GM18508 (cell line): Measurements from ENCODE around the gene SEMA3B.

Experiments used
- ATAC-seq: cut with Tn5 transposase; IDR thresholded peaks from one replicate; pipeline ENCODE4 v1.9.1; 2021; ENCODE audit warnings: moderate number of reproducible peaks; ENCODE audit not compliant: insufficient read depth, unreplicated experiment

Gene SEMA3B

GRCh38 chr3:50288387-50289007, 19.6 kb downstream of the SEMA3B start:
- ATAC-seq, result no peak

- no peak for ATAC-seq
These were observed 20.2 kb downstream of the SEMA3B start for GRCh38 chr3:50289130-50289529.

DNA sequence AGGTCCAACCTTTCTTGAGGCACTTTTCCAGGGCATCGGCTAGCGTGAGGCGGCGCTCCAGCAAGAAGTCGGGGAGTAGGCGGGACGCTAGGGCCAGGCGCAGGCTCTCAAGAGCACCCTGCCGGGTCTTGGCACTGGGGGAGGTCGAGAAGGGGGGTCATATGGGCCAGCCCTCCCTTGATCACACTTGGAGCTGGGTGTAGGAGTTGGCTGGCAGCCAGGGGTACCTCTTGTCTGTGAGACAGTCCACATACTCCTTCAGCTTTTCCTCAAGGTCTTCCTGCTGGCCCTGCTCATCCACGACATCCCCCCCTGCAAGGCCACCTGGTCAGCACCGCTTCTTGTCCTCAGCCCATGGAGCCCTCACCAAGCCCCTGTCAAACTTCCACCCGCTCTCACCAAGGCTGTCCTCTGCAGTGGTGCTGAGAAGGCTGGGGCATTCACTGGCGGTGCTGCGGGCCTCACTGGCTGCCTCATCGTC, 21.3 kb downstream of the SEMA3B start:
- no peak for ATAC-seq

- ATAC-seq, result peak; percentile 76
These were observed 23.5 kb downstream of the SEMA3B start, which contains the start of gene IFRD2 for GRCh38 chr3:50292159-50293078. TSS of gene IFRD2 (minus strand) at chr3:50292429. CDS start at chr3:50292274, 155 bp downstream.

DNA sequence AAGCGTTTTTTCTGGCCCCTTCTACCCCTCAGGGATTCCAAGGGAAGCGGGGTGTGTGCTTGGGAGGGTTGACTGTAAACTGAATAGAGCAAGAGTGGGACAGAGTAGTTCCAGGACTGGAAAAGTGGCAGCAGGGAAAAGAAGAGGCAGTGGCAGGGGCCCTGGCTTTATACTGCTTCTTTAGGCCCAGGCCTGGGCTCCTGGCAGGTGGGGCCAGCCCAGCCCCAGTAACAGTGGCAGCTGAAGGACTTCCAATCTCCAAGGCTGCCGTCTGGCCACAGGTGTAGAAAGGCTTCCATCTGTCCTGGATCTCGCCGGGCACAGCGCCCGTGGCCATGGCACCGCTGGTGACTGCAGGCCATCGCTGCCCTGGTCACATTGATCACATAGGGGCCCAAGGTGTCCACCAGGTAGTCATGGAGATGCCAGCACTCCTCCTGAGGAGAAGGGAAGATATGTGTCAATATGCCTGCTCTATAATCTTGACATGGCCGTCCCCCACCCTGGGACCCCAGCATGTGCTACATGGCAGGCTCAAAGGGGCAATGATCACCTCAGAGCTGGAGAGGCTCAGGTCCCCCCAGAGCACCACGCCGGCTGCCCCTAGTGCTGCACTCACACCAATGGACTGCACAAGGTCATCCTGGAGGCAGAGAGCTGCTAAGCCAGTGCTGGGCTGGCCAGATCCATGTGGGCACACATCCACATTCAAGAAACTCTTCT, 24.3 kb downstream of the SEMA3B start:
- ATAC-seq, result no peak

- no peak for ATAC-seq
These were observed 25.1 kb downstream of the SEMA3B start for GRCh38 chr3:50294089-50294488.

DNA sequence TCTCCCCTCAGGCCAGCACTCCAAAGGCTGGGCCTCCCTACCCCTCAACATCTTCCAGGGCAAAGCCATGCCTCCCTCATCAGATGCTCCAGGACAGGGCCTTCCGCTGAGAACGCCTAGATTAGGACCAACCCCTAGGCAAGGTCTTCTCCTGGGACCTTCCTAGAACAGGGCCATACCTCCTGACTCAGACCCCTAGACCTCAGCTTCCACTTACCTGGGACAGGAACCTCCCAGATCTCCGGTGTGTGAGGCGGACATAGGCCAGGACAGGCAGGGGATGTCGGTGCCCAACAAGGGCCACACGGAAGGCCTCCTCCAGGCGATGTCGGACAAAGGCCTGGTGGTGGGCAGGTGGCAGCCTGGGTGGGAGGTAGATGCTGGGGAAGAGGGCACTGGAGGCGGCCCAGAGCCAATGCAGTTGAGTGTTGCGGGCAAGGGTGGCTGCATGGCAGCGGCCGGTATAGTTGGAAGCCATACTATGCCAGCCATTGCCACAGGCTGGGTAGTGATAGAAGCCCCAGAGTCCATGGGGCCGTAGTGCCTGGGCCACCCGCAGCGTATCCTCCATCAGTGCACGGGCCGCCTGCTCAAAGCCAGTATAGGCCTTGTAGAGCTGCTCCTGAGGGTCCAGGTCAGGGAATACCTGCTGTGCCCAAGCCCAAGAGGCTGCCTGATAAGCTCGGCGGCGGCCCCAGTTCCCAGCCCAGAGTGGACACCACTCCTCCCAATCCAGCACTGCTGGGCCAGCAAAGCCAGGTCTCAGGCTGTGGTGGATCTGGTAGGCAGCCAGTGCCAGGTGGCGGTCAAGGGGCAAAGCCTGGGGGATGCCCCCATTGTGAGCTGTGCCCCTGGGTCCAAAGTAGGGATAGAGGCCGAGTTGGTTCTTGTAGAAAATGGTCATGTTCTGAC, 25.8 kb downstream of the SEMA3B start:
- no peak for ATAC-seq

GRCh38 chr3:50295553-50296431, 26.8 kb downstream of the SEMA3B start:
- no peak for ATAC-seq

DNA sequence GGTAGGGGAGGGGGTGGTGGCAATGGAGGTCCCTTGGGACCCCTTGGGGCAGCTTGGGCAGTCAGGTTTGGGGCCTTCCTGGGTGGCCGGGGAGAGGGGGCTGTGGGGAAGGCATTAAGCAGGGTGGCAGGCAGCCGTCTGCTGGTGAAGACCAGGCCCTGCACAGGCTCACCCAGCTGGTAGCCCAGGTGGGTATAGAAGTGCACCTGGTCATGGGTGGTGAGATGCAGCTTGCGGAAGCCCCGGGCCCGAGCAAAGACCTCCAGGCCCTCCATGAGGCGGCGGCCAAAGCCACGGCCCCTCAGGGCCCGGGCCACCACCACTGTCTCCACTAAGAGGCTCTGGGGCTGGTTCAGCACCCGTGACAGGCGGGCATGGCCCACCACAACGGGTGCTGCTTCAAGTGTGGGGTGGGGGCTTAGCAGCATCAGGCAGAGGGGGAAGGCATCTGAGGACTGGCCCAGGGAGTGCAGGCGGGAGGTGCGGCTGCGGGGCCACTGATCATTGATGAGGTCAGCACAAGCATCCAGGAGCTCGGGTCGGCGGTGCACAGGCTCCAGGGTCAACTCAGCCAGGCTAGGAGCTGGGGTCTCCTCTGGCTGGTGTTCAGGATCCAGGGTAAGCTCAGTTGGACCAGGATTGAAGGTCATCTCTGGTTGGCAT, 27.9 kb downstream of the SEMA3B start:
- ATAC-seq, result no peak

DNA sequence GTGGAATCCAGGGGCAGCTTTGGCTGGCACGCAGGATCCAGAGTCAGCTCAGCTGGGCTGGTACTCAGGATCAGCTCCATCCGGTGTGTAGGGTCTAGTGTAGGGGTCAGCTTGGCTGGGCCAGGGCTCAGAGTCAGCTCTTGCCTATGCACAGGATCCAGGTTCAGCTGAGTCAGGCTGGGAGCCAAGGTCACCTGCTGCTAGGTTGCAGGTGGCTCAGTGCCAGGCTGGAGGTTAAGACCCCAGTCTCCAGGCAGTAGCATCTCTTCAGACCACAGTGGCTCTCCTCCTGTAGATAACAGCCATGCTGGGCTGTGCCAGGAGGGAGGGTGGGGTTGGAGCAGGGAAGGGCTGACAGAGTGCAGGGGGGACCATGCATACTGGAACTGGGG, 28.4 kb downstream of the SEMA3B start:
- ATAC-seq, result no peak

GRCh38 chr3:50297896-50298725, 29.2 kb downstream of the SEMA3B start:
- ATAC-seq, result no peak

- ATAC-seq, result peak; percentile 42
These were observed 30.1 kb downstream of the SEMA3B start, which contains the start of the genes HYAL3 and NAA80 for GRCh38 chr3:50298836-50299637. TSS of gene HYAL3 (minus strand) at chr3:50299405. CDS start at chr3:50295602, 3,803 bp downstream. TSS of gene NAA80 (minus strand) at chr3:50299405. CDS start at chr3:50297463, 1,942 bp downstream.

- ATAC-seq, result no peak
These were observed 30.6 kb downstream of the SEMA3B start for GRCh38 chr3:50299638-50299928.

DNA sequence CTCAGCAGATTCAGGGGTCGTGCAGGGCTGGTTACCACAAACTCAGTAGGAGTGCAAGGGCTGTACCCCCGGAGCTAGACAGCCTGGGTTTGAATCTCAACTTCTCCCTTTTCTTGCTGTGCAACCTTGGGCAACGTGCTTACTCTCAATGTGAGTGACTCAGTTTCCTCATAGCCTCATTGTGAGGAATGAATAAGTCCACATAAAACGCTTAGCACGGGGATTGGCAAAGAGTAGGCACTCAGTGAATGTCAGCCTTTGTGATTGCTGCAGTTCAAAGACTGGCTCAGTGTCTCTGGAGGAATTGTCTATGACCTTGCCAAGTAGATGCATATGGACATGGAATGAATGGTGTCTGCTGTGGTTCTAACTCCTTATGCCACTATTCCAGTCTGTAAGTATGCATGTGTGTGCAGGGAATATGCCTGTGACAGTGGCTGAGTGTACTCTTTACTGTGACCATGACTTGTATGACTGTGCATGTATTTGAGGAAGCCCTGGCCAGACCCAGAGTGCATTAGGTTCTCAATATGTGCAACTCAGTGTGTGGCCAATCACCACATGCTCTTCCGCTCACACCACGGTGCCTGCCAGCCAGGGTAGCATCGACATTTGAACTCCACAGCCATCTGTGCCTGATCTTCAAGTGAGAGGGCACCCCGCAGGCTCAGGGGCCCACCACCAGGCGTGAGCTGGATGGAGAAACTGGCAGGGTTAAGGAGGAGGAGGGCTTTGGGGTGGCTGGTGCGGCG, 31.2 kb downstream of the SEMA3B start:
- ATAC-seq, result no peak

- no peak for ATAC-seq
These were observed 31.8 kb downstream of the SEMA3B start for GRCh38 chr3:50300681-50301254.
